Liver (tissue), 9 donors: ENCODE results near the gene C14orf180. TPM values are rescaled to one million over a fixed set of nuclear protein-coding genes. Genes with fewer than 3 reads are reported as not detected.
A peak's percentile ranks its signal among the peaks of the same experiment; 100 is the strongest.

Source experiments
- DNase-seq: peaks from one replicate; pipeline ENCODE4 v3.0.0-alpha.2; 2017; ENCODE audit warnings: low spot score
- H3K27ac ChIP-seq, 2 donors: one replicate each; pipeline ENCODE4 v1.7.0; 2013; ENCODE audit warnings: inconsistent platforms in 2 of 2, low read length in 2 of 2, control low read depth in 1 of 2, low read depth in 1 of 2, mild to moderate bottlenecking in 1 of 2
- H3K27me3 ChIP-seq, 4 donors: one replicate each; pipeline versions ENCODE4 v1.6.1 to v1.7.0; 2013; ENCODE audit warnings: low read length in 3 of 4, inconsistent platforms in 1 of 4, mild to moderate bottlenecking in 1 of 4, moderate library complexity in 1 of 4; ENCODE audit not compliant: control insufficient read depth in 4 of 4, insufficient read depth in 4 of 4
- H3K36me3 ChIP-seq, 4 donors: one replicate each; pipeline versions ENCODE4 v1.6.1 to v1.7.0; 2013; ENCODE audit warnings: low read length in 3 of 4, mild to moderate bottlenecking in 3 of 4, low read depth in 1 of 4, moderate library complexity in 1 of 4; ENCODE audit not compliant: control insufficient read depth in 4 of 4, insufficient read depth in 3 of 4
- H3K4me1 ChIP-seq, 4 donors: one replicate each; pipeline versions ENCODE4 v1.6.1 to v1.7.0; 2013; ENCODE audit warnings: low read length in 3 of 4, mild to moderate bottlenecking in 3 of 4, moderate library complexity in 1 of 4; ENCODE audit not compliant: control insufficient read depth in 4 of 4, insufficient read depth in 4 of 4
- H3K4me3 ChIP-seq, 3 donors: one replicate each; pipeline versions ENCODE4 v1.6.1 to v1.7.0; 2013; ENCODE audit warnings: low read length in 3 of 3, control low read depth in 1 of 3, low read depth in 1 of 3, mild to moderate bottlenecking in 1 of 3
- H3K9ac ChIP-seq, 2 donors: one replicate each; pipeline ENCODE4 v1.7.0; 2013; ENCODE audit warnings: low read length in 2 of 2, mild to moderate bottlenecking in 2 of 2, moderate library complexity in 2 of 2, control low read depth in 1 of 2, low read depth in 1 of 2
- H3K9me3 ChIP-seq, 4 donors: one replicate each; pipeline versions ENCODE4 v1.6.1 to v1.7.0; 2013; ENCODE audit warnings: low read length in 3 of 4; ENCODE audit not compliant: control insufficient read depth in 4 of 4
- FOXA1 ChIP-seq: IDR thresholded peaks from 2 replicates; pipeline ENCODE4 v1.6.1; 2016; ENCODE audit warnings: antibody characterized with exemption
- FOXA2 ChIP-seq: IDR thresholded peaks from 2 replicates; pipeline ENCODE4 v1.6.1; 2016; ENCODE audit warnings: antibody characterized with exemption
- GABPA ChIP-seq, 2 donors: IDR thresholded peaks in 1 of 2; conservative IDR thresholded peaks in 1 of 2; 2 replicates each; pipeline ENCODE4 v1.6.1; 2016; ENCODE audit warnings: antibody characterized with exemption in 2 of 2, mild to moderate bottlenecking in 1 of 2, moderate library complexity in 1 of 2
- HNF4G ChIP-seq: IDR thresholded peaks from 2 replicates; pipeline ENCODE4 v1.6.1; 2016; ENCODE audit warnings: antibody characterized with exemption
- JUND ChIP-seq, 2 donors: IDR thresholded peaks; 2 replicates each; pipeline ENCODE4 v1.6.1; 2016; ENCODE audit warnings: antibody characterized with exemption in 2 of 2
- NR2F2 ChIP-seq: IDR thresholded peaks from 2 replicates; pipeline ENCODE4 v1.6.1; 2016; ENCODE audit warnings: antibody characterized with exemption
- RAD21 ChIP-seq, 2 donors: IDR thresholded peaks; 2 replicates each; pipeline ENCODE4 v1.6.1; 2016; ENCODE audit warnings: antibody characterized with exemption in 2 of 2, mild to moderate bottlenecking in 2 of 2
- RXRA ChIP-seq, 2 donors: IDR thresholded peaks; 2 replicates each; pipeline ENCODE4 v1.6.1; 2017 to 2018; ENCODE audit warnings: antibody characterized with exemption in 2 of 2, mild to moderate bottlenecking in 1 of 2
- SP1 ChIP-seq: IDR thresholded peaks from 2 replicates; pipeline ENCODE4 v1.6.1; 2018; ENCODE audit warnings: antibody characterized with exemption, mild to moderate bottlenecking
- TAF1 ChIP-seq: conservative IDR thresholded peaks from 2 replicates; pipeline ENCODE4 v1.6.1; 2016; ENCODE audit warnings: antibody characterized with exemption, mild to moderate bottlenecking
- YY1 ChIP-seq: IDR thresholded peaks from 2 replicates; pipeline ENCODE4 v1.6.1; 2016; ENCODE audit warnings: antibody characterized with exemption, mild to moderate bottlenecking
- WGBS: extraction: QIAGEN DNeasy Blood & Tissue Kit; methylation state at CpG from one replicate; pipeline ENCODE4 v1.1.7; 2013; 5-methylcytosine and 5-hydroxymethylcytosine counted together
- polyA plus RNA-seq, 2 donors: library from polyadenylated mRNA; stranded (reverse) in 1 of 2; unstranded in 1 of 2; fragments of 200-250 nt in 1 of 2; fragments of >200 nt in 1 of 2; fragmentation: Nextera tagmentation in 1 of 2; extraction: Ambion mirVana in 1 of 2; gene quantifications; one replicate each; pipeline versions ENCODE4 v1.2.1 to v1.2.3, GENCODE V29; 2013 to 2015
- total RNA-seq, 2 donors: library from RNA; depleted of rRNA; stranded (reverse); fragments of >200 nt; gene quantifications; one replicate each; pipeline ENCODE4 v1.2.3, GENCODE V29; 2014
- TF ChIP-seq, protein P1 (sequence below): IDR thresholded peaks from 2 replicates; pipeline ENCODE4 v1.6.1; 2016; ENCODE audit warnings: antibody characterized with exemption, mild to moderate bottlenecking
- TF ChIP-seq, protein P2 (sequence below): IDR thresholded peaks from 2 replicates; pipeline ENCODE4 v1.6.1; 2016; ENCODE audit warnings: antibody characterized with exemption
- TF ChIP-seq, protein P3 (sequence below): IDR thresholded peaks from 2 replicates; pipeline ENCODE4 v1.6.1; 2016; ENCODE audit warnings: antibody characterized with exemption
- TF ChIP-seq, protein P4 (sequence below): IDR thresholded peaks from 2 replicates; pipeline ENCODE4 v1.6.1; 2016; ENCODE audit warnings: antibody characterized with exemption
- donor health status: healthy.
- donor health status: healthy.
- donor health status: healthy.
- donor health status: healthy.
- donor health status: healthy.

C14orf180 gene
- total and polyA plus RNA-seq, 4 donors = 0.09 to 4.0 (median 2.9) TPM

DNA sequence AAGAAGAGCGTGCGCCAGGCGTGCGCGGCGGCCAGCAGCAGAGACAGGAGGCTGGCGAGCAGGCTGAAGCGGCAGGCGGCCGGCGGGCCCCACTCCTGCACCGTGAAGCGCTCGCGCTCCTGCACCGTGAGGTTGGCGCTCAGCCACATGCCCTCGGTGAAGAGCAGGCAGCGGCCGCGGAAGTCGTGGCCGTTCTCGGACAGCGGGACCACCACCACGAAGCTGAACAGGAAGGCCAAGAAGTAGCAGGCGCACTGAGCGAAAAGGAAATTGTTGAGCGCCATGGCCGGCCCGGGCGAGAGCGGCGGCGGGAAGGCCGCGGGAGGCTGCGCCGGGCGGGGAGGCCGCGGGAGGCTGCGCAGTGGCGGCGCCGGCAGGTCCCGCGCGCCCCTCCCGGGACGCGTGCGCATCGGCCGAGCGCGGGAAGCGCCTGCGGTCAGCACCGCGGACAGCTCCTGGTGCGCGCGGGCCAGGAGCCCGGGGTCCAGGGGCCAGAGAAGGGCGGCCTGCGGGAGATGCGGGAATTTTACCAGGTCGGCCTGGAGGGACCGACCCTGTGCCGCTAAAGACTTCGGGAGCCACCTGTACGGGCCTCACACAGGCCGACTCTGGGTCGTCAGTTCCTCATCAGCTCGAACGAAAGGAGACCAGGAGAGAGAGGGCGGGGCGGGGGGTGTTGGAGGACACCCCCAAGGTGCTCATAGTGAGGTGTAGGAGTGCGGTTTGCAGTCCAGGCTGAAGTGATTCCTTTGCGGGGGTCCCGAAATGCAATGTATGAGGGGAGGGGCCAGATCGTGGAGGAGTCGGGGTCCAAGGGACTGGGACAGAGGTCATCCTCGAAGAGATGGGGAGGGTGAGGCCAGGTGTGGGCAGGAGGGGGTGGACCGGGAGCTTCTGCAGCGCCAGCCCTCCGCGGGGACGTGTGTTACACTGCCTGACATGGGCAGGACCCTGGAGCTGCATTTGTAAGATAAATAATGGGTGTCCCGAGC is 25.2 kb downstream of the C14orf180 start, which contains the start of gene TMEM179:
Gene TMEM179 (minus strand): TSS at position 315 of the 992 bp plus-strand sequence. CDS start 31 bp downstream, at position 284.
- no peak for DNase-seq
- H3K9me3 ChIP-seq = no peaks in the 10 kb centered on the region
- H3K27ac ChIP-seq = no peak within 1 kb of the TSS
- H3K9ac ChIP-seq = no peak within 1 kb of the TSS
- peaks cover 0 to 3% (median 0%) of the 10 kb centered on the region in 4 donors for H3K4me1 ChIP-seq
- no peak for TF ChIP-seq FOXA2
- TF ChIP-seq, protein P1, sequence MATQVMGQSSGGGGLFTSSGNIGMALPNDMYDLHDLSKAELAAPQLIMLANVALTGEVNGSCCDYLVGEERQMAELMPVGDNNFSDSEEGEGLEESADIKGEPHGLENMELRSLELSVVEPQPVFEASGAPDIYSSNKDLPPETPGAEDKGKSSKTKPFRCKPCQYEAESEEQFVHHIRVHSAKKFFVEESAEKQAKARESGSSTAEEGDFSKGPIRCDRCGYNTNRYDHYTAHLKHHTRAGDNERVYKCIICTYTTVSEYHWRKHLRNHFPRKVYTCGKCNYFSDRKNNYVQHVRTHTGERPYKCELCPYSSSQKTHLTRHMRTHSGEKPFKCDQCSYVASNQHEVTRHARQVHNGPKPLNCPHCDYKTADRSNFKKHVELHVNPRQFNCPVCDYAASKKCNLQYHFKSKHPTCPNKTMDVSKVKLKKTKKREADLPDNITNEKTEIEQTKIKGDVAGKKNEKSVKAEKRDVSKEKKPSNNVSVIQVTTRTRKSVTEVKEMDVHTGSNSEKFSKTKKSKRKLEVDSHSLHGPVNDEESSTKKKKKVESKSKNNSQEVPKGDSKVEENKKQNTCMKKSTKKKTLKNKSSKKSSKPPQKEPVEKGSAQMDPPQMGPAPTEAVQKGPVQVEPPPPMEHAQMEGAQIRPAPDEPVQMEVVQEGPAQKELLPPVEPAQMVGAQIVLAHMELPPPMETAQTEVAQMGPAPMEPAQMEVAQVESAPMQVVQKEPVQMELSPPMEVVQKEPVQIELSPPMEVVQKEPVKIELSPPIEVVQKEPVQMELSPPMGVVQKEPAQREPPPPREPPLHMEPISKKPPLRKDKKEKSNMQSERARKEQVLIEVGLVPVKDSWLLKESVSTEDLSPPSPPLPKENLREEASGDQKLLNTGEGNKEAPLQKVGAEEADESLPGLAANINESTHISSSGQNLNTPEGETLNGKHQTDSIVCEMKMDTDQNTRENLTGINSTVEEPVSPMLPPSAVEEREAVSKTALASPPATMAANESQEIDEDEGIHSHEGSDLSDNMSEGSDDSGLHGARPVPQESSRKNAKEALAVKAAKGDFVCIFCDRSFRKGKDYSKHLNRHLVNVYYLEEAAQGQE = peak; percentile 97
- H3K36me3 ChIP-seq = no peaks in the 10 kb centered on the region
- peak within 1 kb of the TSS in 1 of 3 donors; percentile 26 for H3K4me3 ChIP-seq
- WGBS = 10% methylated on average over 91 of the region's 91 CpGs
- H3K27me3 ChIP-seq = peaks cover 0 to 13% (median 6%) of the 10 kb centered on the region in 4 donors

DNA sequence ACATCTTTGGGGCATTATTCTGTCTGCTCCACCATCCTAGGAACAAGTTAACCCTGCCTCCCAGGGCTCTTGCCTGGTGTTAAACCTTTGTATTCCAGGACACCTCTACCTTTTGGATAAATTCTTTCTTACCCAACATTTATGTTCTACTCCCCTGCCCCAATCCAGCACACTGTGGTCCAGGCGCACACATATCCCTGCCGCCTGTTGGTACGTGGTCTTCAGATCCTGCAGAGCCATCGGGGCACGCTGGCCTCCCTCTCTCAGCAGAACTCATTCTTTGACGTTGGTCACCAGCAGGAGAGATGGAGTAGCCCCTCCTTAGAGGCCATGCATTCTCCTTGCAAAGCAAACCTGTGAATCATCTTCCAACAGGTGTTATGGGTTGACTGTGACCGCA is 30.1 kb downstream of the C14orf180 start:
- DNase-seq = no peak
- Histone ChIP-seq H3K4me3 (no peak overlapping the region), H3K27me3 (peaks cover 0 to 5% (median 2%) of the 10 kb centered on the region in 4 donors), H3K9me3 (no peaks in the 10 kb centered on the region), H3K27ac (no peak overlapping the region), H3K9ac (no peak overlapping the region), H3K36me3 (no peaks in the 10 kb centered on the region), H3K4me1 (no peaks in the 10 kb centered on the region)
- no peak for TF ChIP-seq YY1
- 78% methylated on average over 7 of the region's 7 CpGs for WGBS

DNA sequence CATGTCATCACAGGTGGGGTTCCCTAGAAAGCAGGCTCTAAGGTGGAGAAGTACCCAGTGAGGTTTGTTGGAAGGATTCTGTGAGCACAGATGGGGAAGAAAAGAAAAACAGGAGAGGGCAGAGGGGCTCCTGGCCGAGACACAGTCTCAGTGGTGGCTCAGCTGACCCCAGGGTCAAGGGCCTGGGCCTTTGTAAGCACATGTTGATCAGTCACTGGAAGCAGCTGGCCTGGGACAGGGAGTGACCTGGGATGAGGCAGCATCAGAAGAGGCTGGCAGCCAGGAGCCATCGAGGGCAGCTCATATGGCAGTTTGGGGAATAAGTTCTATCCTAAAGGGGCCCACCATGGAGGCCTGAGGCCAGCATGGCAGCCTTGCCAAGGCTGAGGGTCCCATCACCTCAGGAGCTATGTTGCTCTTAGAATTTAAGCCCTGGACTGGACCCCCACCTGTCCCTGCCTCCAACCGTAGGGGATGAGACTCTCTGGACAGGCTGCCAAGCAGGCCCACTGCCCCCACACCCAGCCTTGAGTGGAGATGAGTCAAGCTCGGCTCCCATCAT is 31.3 kb downstream of the C14orf180 start:
- no peaks in the 10 kb centered on the region for H3K4me1 ChIP-seq
- H3K36me3 ChIP-seq = no peaks in the 10 kb centered on the region
- no peak overlapping the region for H3K27ac ChIP-seq
- H3K9me3 ChIP-seq = no peaks in the 10 kb centered on the region
- H3K27me3 ChIP-seq = peaks cover 0 to 9% (median 0%) of the 10 kb centered on the region in 4 donors
- no peak for DNase-seq
- 62% methylated on average over 4 of the region's 4 CpGs for WGBS
- no peak overlapping the region for H3K4me3 ChIP-seq
- no peak overlapping the region for H3K9ac ChIP-seq
- TF ChIP-seq, protein P2, sequence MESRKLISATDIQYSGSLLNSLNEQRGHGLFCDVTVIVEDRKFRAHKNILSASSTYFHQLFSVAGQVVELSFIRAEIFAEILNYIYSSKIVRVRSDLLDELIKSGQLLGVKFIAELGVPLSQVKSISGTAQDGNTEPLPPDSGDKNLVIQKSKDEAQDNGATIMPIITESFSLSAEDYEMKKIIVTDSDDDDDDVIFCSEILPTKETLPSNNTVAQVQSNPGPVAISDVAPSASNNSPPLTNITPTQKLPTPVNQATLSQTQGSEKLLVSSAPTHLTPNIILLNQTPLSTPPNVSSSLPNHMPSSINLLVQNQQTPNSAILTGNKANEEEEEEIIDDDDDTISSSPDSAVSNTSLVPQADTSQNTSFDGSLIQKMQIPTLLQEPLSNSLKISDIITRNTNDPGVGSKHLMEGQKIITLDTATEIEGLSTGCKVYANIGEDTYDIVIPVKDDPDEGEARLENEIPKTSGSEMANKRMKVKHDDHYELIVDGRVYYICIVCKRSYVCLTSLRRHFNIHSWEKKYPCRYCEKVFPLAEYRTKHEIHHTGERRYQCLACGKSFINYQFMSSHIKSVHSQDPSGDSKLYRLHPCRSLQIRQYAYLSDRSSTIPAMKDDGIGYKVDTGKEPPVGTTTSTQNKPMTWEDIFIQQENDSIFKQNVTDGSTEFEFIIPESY = no peak
- TF ChIP-seq HNF4G = no peak
- TF ChIP-seq JUND (IDR thresholded peaks at IDR 0.05) = no peak
- TF ChIP-seq RXRA (IDR thresholded peaks at IDR 0.05) = no peak
- TF ChIP-seq FOXA2 = no peak
- TF ChIP-seq, protein P3, sequence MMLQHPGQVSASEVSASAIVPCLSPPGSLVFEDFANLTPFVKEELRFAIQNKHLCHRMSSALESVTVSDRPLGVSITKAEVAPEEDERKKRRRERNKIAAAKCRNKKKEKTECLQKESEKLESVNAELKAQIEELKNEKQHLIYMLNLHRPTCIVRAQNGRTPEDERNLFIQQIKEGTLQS = no peak
- TF ChIP-seq FOXA1 = no peak
- TF ChIP-seq GABPA (IDR thresholded peaks at IDR 0.05 in 1 of 2, conservative IDR thresholded peaks at IDR 0.05 in 1 of 2) = no peak
- no peak for TF ChIP-seq TAF1
- TF ChIP-seq, protein P4, sequence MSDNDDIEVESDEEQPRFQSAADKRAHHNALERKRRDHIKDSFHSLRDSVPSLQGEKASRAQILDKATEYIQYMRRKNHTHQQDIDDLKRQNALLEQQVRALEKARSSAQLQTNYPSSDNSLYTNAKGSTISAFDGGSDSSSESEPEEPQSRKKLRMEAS = no peak
- no peak for TF ChIP-seq YY1
- TF ChIP-seq SP1 = no peak
- TF ChIP-seq NR2F2 = no peak
- TF ChIP-seq, protein P1 = no peak
- TF ChIP-seq RAD21 (IDR thresholded peaks at IDR 0.05) = no peak
